HFF-Myc (cell line): ENCODE measurements around the gene MLXIP.
"Not testable (repeated sequence)": the region's sequence is repeated elsewhere in the genome, so short reads cannot be mapped to it uniquely, and the experiment has no call there.

Experiments used
- DNase-seq: peaks from one replicate; pipeline ENCODE4 v3.0.0-alpha.2; 2011; ENCODE audit warnings: low read depth; ENCODE audit errors: extremely low read depth
- H3K4me3 ChIP-seq: replicated peaks from 2 replicates; pipeline ENCODE4 v1.5.1; 2011; ENCODE audit warnings: low read depth, mild to moderate bottlenecking, control low read depth, low read length
- TF ChIP-seq, protein P1 (sequence below): IDR thresholded peaks from 2 replicates; pipeline ENCODE4 v1.5.1; 2012; ENCODE audit warnings: mild to moderate bottlenecking, low read depth, low read length, control low read depth; ENCODE audit errors: missing control alignments

Gene MLXIP

DNA sequence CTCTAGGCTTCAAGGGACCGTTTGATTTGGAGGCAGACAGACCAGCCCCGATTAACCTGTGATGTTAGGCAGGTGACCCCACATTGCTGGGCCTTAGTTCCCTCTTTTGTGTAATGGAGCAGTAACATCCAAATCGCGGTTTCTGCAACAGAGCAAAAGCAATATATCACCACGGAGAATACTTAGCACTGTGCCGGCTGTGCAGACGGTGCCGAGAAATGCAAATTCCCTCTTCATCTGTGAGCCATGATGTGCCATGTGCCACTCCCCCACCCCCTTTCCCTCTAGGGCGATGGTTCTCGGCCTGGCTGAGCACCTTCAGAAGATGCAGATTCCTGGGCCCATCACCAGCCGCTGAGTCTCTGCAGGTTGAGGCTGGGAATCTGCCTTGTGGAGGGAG is 46.0 kb upstream of the MLXIP start:
- TF ChIP-seq, protein P1, sequence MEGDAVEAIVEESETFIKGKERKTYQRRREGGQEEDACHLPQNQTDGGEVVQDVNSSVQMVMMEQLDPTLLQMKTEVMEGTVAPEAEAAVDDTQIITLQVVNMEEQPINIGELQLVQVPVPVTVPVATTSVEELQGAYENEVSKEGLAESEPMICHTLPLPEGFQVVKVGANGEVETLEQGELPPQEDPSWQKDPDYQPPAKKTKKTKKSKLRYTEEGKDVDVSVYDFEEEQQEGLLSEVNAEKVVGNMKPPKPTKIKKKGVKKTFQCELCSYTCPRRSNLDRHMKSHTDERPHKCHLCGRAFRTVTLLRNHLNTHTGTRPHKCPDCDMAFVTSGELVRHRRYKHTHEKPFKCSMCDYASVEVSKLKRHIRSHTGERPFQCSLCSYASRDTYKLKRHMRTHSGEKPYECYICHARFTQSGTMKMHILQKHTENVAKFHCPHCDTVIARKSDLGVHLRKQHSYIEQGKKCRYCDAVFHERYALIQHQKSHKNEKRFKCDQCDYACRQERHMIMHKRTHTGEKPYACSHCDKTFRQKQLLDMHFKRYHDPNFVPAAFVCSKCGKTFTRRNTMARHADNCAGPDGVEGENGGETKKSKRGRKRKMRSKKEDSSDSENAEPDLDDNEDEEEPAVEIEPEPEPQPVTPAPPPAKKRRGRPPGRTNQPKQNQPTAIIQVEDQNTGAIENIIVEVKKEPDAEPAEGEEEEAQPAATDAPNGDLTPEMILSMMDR: no peak
- no peak overlapping the region for H3K4me3 ChIP-seq
- DNase-seq: no peak

DNA sequence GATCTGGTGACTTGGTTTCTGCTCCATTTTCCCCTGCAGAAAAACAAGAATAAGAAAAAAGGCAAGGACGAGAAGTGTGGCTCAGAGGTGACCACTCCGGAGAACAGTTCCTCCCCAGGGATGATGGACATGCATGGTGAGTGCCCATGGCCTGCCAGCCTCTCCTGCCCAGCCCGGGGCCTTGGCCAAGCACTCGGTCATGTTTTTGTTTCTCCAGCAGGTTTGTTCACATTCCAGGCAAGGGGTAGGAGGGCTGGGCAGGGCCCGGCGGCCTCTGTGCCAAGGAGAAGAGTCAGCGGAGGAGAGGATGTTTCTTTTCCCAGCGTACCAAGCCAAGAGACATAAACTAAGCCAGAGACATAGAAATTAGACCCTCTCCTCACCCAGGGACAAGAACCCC is 43.3 kb upstream of the MLXIP start:
- no peak for DNase-seq
- no peak overlapping the region for H3K4me3 ChIP-seq
- TF ChIP-seq, protein P1: no peak

DNA sequence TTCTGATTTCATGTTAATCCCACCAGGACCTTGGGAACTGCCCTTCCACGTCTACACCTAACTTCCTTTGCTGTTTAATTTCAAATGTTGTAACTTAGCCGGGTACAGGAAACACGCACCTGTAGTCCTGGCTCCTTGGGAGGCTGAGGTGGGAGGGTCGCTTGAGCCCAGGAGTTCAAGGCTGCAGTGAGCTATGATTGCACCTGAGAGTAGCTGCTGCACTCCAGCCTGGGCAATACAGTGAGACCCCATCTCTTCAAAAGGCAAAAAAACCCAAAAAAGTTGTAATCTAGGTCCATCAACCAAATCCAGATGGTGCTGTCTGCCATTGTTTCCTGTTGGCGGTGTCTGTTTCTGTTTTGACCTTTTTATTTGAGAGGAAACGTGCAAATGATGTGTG is 42.4 kb upstream of the MLXIP start:
- DNase-seq: no peak
- no peak overlapping the region for H3K4me3 ChIP-seq
- TF ChIP-seq, protein P1: no peak

DNA sequence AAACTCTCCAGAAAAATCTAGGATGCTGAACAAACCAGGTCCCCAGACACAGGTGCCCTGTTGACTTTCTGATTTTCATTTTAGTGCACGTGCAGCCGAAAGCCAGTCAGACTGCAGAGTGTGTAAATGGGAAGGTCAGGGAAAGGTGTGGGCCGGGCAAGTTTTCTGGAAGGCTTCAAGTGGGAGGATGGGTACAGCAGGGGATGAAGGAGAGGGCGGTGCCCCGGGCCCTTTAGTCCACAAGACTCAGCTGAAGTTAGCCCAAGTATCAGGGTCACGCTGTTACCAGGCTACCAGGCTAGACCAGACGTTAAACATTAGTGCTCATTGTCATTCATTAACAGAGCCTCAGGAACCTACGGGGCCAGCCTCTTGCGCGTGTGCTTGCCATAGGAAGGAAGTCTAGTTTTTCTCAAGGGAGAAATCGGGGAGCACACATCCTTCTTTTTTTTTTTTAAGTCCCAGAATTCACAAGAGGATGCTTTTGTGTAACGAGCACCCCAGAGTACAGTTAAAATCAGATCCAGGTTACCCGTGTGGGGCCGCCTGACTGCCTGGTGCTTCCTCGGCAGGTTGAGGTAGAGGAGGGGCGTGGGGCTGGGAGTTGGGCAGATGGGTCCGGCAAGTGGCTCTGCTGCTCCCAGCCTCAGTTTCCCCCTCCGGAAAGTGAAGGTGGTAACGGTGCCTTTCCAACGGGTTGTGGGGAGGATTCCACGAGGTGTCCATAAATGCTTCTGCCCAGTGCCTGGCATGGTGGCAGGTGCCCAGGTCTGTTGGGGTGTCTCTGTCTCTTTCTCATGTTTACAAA is 37.8 kb upstream of the MLXIP start:
- H3K4me3 ChIP-seq: no peak overlapping the region
- DNase-seq: no peak
- TF ChIP-seq, protein P1: no peak

DNA sequence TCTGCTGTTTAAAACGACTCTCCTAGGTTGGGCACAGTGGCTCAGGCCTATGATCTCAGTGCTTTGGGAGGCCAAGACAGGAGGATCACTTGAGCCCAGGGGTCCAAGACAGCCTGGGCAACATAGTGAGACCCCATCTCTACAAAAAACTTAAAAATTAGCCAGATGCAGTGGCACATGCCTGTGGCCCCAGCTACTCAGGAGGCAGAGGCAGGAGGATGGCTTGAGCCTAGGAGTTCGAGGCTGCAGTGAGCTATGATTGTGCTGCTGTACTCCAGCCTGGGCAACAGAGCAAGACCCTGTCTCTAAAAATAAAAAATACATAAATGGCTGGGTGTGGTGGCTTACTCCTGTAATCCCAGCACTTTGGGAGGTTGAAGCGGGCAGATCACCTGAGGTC is 37.1 kb upstream of the MLXIP start:
- H3K4me3 ChIP-seq, DNase-seq: not testable (repeated sequence)

DNA sequence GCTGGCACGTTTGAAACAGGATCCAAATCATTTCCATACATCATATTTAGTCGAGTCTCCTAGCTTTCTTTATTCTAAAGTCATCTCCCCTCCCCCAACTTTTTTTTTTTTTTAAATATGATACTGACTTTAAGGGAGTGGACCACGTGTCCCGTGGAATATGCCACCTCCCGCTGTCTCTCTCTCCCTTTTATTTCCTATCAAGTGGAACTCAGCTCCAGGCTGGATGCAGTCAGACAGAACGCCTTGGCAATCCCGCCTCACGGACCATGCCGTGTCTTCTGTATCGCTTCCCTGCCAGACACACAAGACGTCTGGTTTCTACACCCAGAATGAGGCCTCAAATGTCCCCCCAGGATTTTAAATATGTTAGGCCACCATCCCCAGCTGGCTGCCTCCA is 35.6 kb upstream of the MLXIP start:
- no peak for DNase-seq
- TF ChIP-seq, protein P1: no peak
- no peak overlapping the region for H3K4me3 ChIP-seq

DNA sequence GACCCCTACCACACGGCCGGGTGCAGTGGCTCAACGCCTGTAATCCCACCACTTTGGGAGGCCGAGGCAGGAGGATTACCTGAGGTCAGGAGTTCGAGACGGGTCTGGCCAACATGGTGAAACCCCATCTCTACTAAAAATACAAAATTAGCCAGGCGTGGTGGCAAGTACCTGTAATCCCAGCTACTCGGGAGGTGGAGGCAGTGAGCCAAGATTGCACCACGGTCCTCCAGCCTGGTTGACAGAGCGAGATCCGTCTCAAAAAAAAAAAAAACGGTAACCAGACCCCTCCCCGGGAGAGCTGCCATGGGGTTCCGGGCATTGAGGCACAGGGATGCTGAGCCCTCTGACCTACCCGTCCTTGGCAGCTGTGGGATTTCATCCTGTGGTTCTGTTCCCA is 35.1 kb upstream of the MLXIP start:
- TF ChIP-seq, protein P1: no peak
- no peak overlapping the region for H3K4me3 ChIP-seq
- no peak for DNase-seq
